GM12878 (cell line): Measurements from ENCODE around the gene SLC35C1.

Experiments used
- CTCF ChIP-seq, 3 experiments: IDR thresholded peaks in 2 of 3; conservative IDR thresholded peaks in 1 of 3; 2 replicates each; pipeline ENCODE4 v1.5.1; 2011; ENCODE audit warnings: low read depth in 3 of 3, low read length in 3 of 3, mild to moderate bottlenecking in 3 of 3, control low read depth in 2 of 3, moderate library complexity in 2 of 3, inconsistent platforms in 1 of 3, mixed read lengths in 1 of 3; ENCODE audit not compliant: control insufficient read depth in 2 of 3, insufficient read depth in 1 of 3; ENCODE audit errors: extremely low read depth in 1 of 3
- EZH2 ChIP-seq: IDR thresholded peaks from 2 replicates; pipeline ENCODE4 v1.6.1; 2012; ENCODE audit warnings: low read depth, mild to moderate bottlenecking, control low read depth, inconsistent platforms, low read length, borderline replicate concordance; ENCODE audit not compliant: control insufficient read depth
- POLR2A ChIP-seq: IDR thresholded peaks from 2 replicates; pipeline ENCODE4 v1.6.1; 2011; ENCODE audit warnings: low read depth, mild to moderate bottlenecking, low read length
- TARDBP ChIP-seq: IDR thresholded peaks from 2 replicates; pipeline ENCODE4 v1.6.1; 2016; ENCODE audit warnings: borderline replicate concordance
- TF ChIP-seq, protein P1 (sequence below): fragments of 450-650 bp; formaldehyde crosslinking; IDR thresholded peaks from 2 replicates; pipeline ENCODE4 v1.5.0; 2022; ENCODE audit warnings: mild to moderate bottlenecking, missing genetic modification characterization
- TF ChIP-seq, protein P2 (sequence below): fragments of 450-650 bp; IDR thresholded peaks from 2 replicates; pipeline ENCODE4 v1.6.1; 2016; ENCODE audit warnings: mild to moderate bottlenecking

- TF ChIP-seq POLR2A: no peak
- no peak for TF ChIP-seq TARDBP
- TF ChIP-seq CTCF (IDR thresholded peaks at IDR 0.05 in 2 of 3, conservative IDR thresholded peaks at IDR 0.05 in 1 of 3; ENCODE audit: control insufficient read depth in 2 of 3, extremely low read depth in 1 of 3, insufficient read depth in 1 of 3, low read depth in 3 of 3, low read length in 3 of 3): no peak
- TF ChIP-seq EZH2: no peak
- TF ChIP-seq, protein P1, sequence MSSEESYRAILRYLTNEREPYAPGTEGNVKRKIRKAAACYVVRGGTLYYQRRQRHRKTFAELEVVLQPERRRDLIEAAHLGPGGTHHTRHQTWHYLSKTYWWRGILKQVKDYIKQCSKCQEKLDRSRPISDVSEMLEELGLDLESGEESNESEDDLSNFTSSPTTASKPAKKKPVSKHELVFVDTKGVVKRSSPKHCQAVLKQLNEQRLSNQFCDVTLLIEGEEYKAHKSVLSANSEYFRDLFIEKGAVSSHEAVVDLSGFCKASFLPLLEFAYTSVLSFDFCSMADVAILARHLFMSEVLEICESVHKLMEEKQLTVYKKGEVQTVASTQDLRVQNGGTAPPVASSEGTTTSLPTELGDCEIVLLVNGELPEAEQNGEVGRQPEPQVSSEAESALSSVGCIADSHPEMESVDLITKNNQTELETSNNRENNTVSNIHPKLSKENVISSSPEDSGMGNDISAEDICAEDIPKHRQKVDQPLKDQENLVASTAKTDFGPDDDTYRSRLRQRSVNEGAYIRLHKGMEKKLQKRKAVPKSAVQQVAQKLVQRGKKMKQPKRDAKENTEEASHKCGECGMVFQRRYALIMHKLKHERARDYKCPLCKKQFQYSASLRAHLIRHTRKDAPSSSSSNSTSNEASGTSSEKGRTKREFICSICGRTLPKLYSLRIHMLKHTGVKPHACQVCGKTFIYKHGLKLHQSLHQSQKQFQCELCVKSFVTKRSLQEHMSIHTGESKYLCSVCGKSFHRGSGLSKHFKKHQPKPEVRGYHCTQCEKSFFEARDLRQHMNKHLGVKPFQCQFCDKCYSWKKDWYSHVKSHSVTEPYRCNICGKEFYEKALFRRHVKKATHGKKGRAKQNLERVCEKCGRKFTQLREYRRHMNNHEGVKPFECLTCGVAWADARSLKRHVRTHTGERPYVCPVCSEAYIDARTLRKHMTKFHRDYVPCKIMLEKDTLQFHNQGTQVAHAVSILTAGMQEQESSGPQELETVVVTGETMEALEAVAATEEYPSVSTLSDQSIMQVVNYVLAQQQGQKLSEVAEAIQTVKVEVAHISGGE (CRISPR knock-in tag): no peak
- TF ChIP-seq, protein P2, sequence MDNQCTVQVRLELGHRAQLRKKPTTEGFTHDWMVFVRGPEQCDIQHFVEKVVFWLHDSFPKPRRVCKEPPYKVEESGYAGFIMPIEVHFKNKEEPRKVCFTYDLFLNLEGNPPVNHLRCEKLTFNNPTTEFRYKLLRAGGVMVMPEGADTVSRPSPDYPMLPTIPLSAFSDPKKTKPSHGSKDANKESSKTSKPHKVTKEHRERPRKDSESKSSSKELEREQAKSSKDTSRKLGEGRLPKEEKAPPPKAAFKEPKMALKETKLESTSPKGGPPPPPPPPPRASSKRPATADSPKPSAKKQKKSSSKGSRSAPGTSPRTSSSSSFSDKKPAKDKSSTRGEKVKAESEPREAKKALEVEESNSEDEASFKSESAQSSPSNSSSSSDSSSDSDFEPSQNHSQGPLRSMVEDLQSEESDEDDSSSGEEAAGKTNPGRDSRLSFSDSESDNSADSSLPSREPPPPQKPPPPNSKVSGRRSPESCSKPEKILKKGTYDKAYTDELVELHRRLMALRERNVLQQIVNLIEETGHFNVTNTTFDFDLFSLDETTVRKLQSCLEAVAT: no peak
These were observed 41.3 kb downstream of the SLC35C1 start for GRCh38 chr11:45846174-45846675.
